DND-41 (cell line): ENCODE measurements around the gene SCPEP1.
"Not testable (repeated sequence)": the region's sequence is repeated elsewhere in the genome, so short reads cannot be mapped to it uniquely, and the experiment has no call there.

Source experiments
- ATAC-seq: fragments of 200-7000 bp; cut with Tn5 transposase; 3 replicates; pipeline ENCODE4 v1.9.1; 2021; ENCODE audit warnings: low read depth; ENCODE audit not compliant: insufficient read depth
- DNase-seq: peaks from one replicate; pipeline ENCODE4 v3.0.0-alpha.2; 2020
- H2AFZ ChIP-seq: 2 replicates; pipeline ENCODE4 v1.6.0; 2012; ENCODE audit warnings: low read depth, low read length
- H3K27ac ChIP-seq: 2 replicates; pipeline ENCODE4 v1.5.1; 2012; ENCODE audit warnings: low read length, inconsistent platforms
- H3K27me3 ChIP-seq: fragments of 200-600 bp; sonication (generic); 2 replicates; pipeline ENCODE4 v1.6.0; 2012; ENCODE audit warnings: low read length, mild to moderate bottlenecking, inconsistent platforms; ENCODE audit not compliant: insufficient read depth, poor library complexity
- H3K36me3 ChIP-seq: 2 replicates; pipeline ENCODE4 v1.5.1; 2012; ENCODE audit warnings: low read length, inconsistent platforms; ENCODE audit not compliant: insufficient read depth
- H3K4me1 ChIP-seq: 2 replicates; pipeline ENCODE4 v1.5.1; 2012; ENCODE audit warnings: mild to moderate bottlenecking, low read length; ENCODE audit not compliant: insufficient read depth
- H3K4me2 ChIP-seq: 2 replicates; pipeline ENCODE4 v1.6.0; 2012; ENCODE audit warnings: mild to moderate bottlenecking, moderate library complexity, low read length, inconsistent platforms; ENCODE audit not compliant: insufficient read depth
- H3K4me3 ChIP-seq, 2 experiments: fragments of 200-600 bp in 1 of 2; shearing (Covaris generic) in 1 of 2; 2 replicates each; pipeline ENCODE4 v1.5.1; 2012 to 2016; ENCODE audit warnings: inconsistent platforms in 2 of 2, low read length in 2 of 2, mild to moderate bottlenecking in 2 of 2, low read depth in 1 of 2, moderate library complexity in 1 of 2
- H3K79me2 ChIP-seq: 2 replicates; pipeline ENCODE4 v1.6.0; 2012; ENCODE audit warnings: low read length, inconsistent platforms; ENCODE audit not compliant: insufficient read depth
- H3K9ac ChIP-seq: 2 replicates; pipeline ENCODE4 v1.6.0; 2012; ENCODE audit warnings: low read depth, mild to moderate bottlenecking, inconsistent platforms, low read length, moderate library complexity
- H3K9me3 ChIP-seq: 2 replicates; pipeline ENCODE4 v1.5.1; 2012; ENCODE audit warnings: low read length, moderate library complexity, mild to moderate bottlenecking, inconsistent platforms; ENCODE audit not compliant: insufficient read depth, severe bottlenecking
- H4K20me1 ChIP-seq: 2 replicates; pipeline ENCODE4 v1.6.0; 2012; ENCODE audit warnings: low read length; ENCODE audit not compliant: insufficient read depth
- CTCF ChIP-seq: IDR thresholded peaks from 2 replicates; pipeline ENCODE4 v1.5.1; 2012; ENCODE audit warnings: borderline replicate concordance, low read length, moderate library complexity, mild to moderate bottlenecking; ENCODE audit not compliant: poor library complexity, severe bottlenecking; ENCODE audit errors: extremely low read depth
- EZH2 ChIP-seq: IDR thresholded peaks from 3 replicates; pipeline ENCODE4 v1.6.1; 2012; ENCODE audit warnings: borderline replicate concordance, low read depth, mild to moderate bottlenecking, moderate library complexity, low read length, inconsistent platforms; ENCODE audit not compliant: severe bottlenecking

The SCPEP1 gene

GRCh38 chr17:56960596-56961538, 17.1 kb upstream of the SCPEP1 start, which contains the start of gene COIL:
Gene COIL (minus strand): TSS chr17:56961050. CDS start chr17:56961019, 31 bp downstream.
- peaks cover 48% of the 10 kb centered on the region for H3K79me2 ChIP-seq
- H3K4me3 ChIP-seq = peak within 1 kb of the TSS; percentile 90
- H3K27ac ChIP-seq = peak within 1 kb of the TSS; percentile 100
- peaks cover 8% of the 10 kb centered on the region for H4K20me1 ChIP-seq
- H3K36me3 ChIP-seq = peaks cover 17% of the 10 kb centered on the region; the same call in 1 of the 2 replicates
- TF ChIP-seq EZH2 (no peak), CTCF (peak; percentile 99)
- H3K9me3 ChIP-seq = no peaks in the 10 kb centered on the region
- peak within 1 kb of the TSS; percentile 64 for H3K4me2 ChIP-seq
- peak within 1 kb of the TSS; percentile 98 for H3K9ac ChIP-seq
- ATAC-seq = peak; percentile 96
- H3K4me1 ChIP-seq = peaks cover 44% of the 10 kb centered on the region
- no peaks in the 10 kb centered on the region for H3K27me3 ChIP-seq
- peak; percentile 94 for DNase-seq
- peak within 1 kb of the TSS; percentile 96 for H2AFZ ChIP-seq

GRCh38 chr17:56965241-56965640, 12.7 kb upstream of the SCPEP1 start:
- H3K9me3 ChIP-seq, H3K36me3 ChIP-seq, H3K4me2 ChIP-seq, H3K27ac ChIP-seq, ATAC-seq, H3K27me3 ChIP-seq, H4K20me1 ChIP-seq, H3K4me3 ChIP-seq, H3K9ac ChIP-seq, H2AFZ ChIP-seq, DNase-seq, H3K79me2 ChIP-seq: not testable (repeated sequence)
- H3K4me1 ChIP-seq = peaks cover 11% of the 10 kb centered on the region

- not testable (repeated sequence) for H2AFZ ChIP-seq, H3K36me3 ChIP-seq, DNase-seq, H3K9ac ChIP-seq, H3K4me2 ChIP-seq, H3K27me3 ChIP-seq, H3K9me3 ChIP-seq, H3K27ac ChIP-seq, H3K4me3 ChIP-seq, ATAC-seq, H4K20me1 ChIP-seq, H3K79me2 ChIP-seq
- H3K4me1 ChIP-seq = peaks cover 11% of the 10 kb centered on the region
These were observed 12.2 kb upstream of the SCPEP1 start for GRCh38 chr17:56965681-56966080.

- no peak overlapping the region for H3K4me3 ChIP-seq
- no peaks in the 10 kb centered on the region for H3K79me2 ChIP-seq
- H4K20me1 ChIP-seq = no peaks in the 10 kb centered on the region
- TF ChIP-seq EZH2 = no peak
- no peaks in the 10 kb centered on the region for H3K36me3 ChIP-seq
- H3K4me1 ChIP-seq = peaks cover 7% of the 10 kb centered on the region
- H2AFZ ChIP-seq = no peak overlapping the region
- no peak overlapping the region for H3K9ac ChIP-seq
- no peak overlapping the region for H3K27ac ChIP-seq
- peaks cover 4% of the 10 kb centered on the region for H3K9me3 ChIP-seq
- H3K27me3 ChIP-seq = no peaks in the 10 kb centered on the region
- DNase-seq = no peak
- no peak for ATAC-seq
- H3K4me2 ChIP-seq = no peak overlapping the region
These were observed 11.6 kb upstream of the SCPEP1 start for GRCh38 chr17:56966338-56966737.

- Histone ChIP-seq H3K9me3 (peaks cover 7% of the 10 kb centered on the region), H3K27me3 (peaks cover 2% of the 10 kb centered on the region), H3K9ac (no peak overlapping the region), H3K4me2 (no peak overlapping the region), H4K20me1 (no peaks in the 10 kb centered on the region), H3K79me2 (no peaks in the 10 kb centered on the region), H3K27ac (no peak overlapping the region), H3K36me3 (no peaks in the 10 kb centered on the region), H3K4me3 (no peak overlapping the region), H2AFZ (no peak overlapping the region), H3K4me1 (no peaks in the 10 kb centered on the region)
- no peak for TF ChIP-seq CTCF
- no peak for TF ChIP-seq EZH2
- DNase-seq = no peak
- ATAC-seq = no peak
These were observed 7.0 kb upstream of the SCPEP1 start for GRCh38 chr17:56970974-56971373.
